ENCODE data around the gene TPH2.

The TPH2 gene

DNA sequence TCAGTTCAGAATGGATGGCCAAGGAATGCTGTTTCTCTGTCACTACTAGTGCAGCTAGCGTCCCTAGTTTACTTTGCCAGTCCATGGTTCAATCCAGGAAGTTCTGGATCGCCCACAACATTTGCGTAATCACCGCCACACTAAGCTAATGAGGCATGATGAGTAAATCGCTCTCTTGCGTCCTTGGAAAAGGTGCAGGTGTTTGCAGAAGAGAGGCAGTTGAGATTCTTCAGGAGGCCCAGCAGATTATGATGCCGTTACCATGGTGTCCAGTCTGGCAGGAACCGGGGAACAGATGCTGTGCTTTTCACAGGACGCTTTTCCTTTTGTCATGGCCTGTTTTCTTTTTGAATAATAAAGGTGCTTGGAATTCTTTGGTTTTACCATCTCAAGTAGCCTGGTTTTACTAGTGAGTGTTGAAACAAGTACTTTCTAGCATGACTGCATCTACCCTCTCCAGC, 9.0 kb downstream of the TPH2 start:
- DNase-seq (ENCODE audit: low read depth) = no peak

DNA sequence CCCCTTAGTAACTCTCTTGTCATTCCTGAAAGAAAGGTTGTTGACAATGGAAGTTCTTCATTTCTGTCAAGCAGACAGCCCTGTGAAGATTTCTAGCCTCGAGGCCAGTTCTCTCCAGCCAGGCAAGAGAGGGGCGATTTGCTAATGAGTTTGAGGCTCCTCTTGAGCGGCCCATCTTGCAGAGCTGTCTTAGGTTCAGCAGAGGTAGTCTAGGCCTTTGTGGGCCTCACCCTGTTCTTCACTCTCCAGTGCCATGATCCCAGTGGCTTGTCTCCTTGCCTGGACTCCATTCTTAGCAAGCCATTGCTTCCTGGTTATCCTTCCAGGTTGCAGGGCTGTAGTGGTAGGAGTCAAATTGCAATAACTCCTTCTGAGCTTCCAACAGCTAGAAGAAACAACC, 9.7 kb downstream of the TPH2 start:
- no peak overlapping the region for H3K4me3 ChIP-seq (ENCODE audit: low read depth, low read length)
- TF ChIP-seq, protein P1, sequence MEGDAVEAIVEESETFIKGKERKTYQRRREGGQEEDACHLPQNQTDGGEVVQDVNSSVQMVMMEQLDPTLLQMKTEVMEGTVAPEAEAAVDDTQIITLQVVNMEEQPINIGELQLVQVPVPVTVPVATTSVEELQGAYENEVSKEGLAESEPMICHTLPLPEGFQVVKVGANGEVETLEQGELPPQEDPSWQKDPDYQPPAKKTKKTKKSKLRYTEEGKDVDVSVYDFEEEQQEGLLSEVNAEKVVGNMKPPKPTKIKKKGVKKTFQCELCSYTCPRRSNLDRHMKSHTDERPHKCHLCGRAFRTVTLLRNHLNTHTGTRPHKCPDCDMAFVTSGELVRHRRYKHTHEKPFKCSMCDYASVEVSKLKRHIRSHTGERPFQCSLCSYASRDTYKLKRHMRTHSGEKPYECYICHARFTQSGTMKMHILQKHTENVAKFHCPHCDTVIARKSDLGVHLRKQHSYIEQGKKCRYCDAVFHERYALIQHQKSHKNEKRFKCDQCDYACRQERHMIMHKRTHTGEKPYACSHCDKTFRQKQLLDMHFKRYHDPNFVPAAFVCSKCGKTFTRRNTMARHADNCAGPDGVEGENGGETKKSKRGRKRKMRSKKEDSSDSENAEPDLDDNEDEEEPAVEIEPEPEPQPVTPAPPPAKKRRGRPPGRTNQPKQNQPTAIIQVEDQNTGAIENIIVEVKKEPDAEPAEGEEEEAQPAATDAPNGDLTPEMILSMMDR (IDR thresholded peaks at IDR 0.05; ENCODE audit: insufficient read depth, low read depth, low read length, missing control alignments) = no peak
- DNase-seq (ENCODE audit: low read depth) = no peak

More for the DNA sequence above, 9.0 kb downstream of the TPH2 start:
- TF ChIP-seq, protein P1 (IDR thresholded peaks at IDR 0.05; ENCODE audit: insufficient read depth, low read depth, low read length, missing control alignments) = no peak
- H3K4me3 ChIP-seq (ENCODE audit: low read depth, low read length) = no peak overlapping the region

DNA sequence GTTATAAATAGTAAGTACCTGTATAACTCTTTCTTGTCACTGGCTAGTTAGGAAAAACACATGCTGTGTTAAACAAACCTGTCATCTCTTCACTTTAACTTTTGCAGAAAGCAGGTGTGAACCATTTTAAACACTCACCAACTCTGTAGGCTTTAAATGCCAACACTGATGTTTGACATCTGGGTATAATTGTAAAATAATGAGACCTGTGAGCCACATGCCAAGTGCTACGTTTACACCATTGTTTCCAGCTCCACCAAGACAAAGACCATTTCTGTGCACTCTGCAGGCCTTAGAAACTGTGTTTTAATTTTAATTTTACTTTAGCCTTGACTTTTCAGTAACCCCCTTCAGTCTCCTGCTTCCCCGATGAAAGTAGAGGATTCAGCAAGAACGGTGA, 11.0 kb downstream of the TPH2 start:
- DNase-seq (ENCODE audit: low read depth) = no peak
- no peak overlapping the region for H3K4me3 ChIP-seq (ENCODE audit: low read depth, low read length)
- TF ChIP-seq, protein P1 (IDR thresholded peaks at IDR 0.05; ENCODE audit: insufficient read depth, low read depth, low read length, missing control alignments) = no peak

DNA sequence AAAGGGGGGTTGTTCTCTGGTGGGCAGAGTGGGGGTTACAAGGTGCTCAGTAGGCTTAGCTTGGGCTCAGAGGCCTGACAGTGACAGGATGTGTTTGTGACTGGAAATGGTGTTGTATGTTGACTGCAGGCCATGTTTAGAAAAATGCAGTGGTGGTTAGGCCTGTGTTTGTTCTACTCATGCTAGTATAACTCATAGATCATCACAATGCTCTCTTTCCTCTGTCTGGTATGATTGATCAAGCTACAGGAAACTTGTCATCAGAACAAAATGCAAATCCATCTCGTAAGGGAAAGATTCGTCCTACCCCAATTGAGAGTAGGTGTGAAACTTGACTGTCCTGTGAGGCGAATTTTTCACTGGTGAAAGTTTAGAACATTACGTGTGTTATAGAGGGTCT, 11.8 kb downstream of the TPH2 start:
- no peak overlapping the region for H3K4me3 ChIP-seq (ENCODE audit: low read depth, low read length)
- no peak for DNase-seq (ENCODE audit: low read depth)
- TF ChIP-seq, protein P1 (IDR thresholded peaks at IDR 0.05; ENCODE audit: insufficient read depth, low read depth, low read length, missing control alignments) = no peak

DNA sequence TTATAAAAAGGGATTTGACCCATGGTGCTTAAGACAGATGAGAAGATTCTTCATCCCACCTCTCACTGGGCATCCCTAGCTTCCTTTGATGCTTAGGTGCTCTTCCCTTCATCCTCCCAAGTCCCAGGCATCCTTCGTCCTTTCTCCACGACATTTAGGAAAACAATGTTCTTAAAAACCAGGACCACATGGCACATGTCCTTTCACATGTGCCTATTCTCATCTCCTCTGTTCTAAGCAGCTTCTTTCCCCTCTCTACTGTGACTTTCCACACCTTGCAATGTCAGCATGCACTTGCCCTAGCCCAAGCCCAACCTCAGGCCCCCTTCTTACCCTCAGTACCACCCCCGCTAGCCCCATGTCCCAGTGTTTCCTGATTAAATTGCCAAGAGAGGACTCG, 12.2 kb downstream of the TPH2 start:
- H3K4me3 ChIP-seq (ENCODE audit: low read depth, low read length) = no peak overlapping the region
- DNase-seq (ENCODE audit: low read depth) = no peak
- TF ChIP-seq, protein P1 (IDR thresholded peaks at IDR 0.05; ENCODE audit: insufficient read depth, low read depth, low read length, missing control alignments) = no peak

DNA sequence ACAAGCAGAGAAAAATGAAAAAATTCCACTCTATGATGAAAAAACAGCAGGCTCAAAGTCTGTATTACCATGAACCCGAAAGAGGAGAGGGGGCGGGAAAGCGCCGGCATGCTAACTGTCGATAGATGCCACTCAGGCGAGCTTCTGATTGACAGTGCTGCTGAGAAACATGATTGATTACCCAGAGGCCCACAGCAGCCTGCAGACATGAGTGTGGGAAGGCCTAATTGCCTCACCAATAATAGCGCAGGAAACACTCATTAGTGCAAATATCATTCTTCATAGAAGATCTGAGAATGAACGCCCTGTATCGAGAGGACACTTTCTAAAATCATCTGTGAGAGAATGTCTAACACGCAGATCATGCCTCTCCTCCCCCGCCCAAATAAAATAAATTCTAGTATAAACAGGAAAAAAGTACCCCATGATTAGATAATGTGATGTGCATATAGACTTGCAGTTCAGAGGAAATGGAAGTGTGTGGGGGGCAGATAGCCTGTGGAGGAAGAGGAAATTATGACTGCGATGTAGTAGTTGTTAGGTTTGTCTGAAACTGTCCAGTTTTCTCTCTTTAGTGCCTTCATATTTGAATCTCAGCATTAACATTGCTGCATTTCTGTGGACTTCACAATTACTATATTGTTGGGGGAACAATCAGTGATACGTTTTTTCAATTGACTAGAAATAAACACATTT, 15.6 kb downstream of the TPH2 start:
- DNase-seq (ENCODE audit: low read depth) = no peak
- no peak overlapping the region for H3K4me3 ChIP-seq (ENCODE audit: low read depth, low read length)
- TF ChIP-seq, protein P1 (IDR thresholded peaks at IDR 0.05; ENCODE audit: insufficient read depth, low read depth, low read length, missing control alignments) = no peak

DNA sequence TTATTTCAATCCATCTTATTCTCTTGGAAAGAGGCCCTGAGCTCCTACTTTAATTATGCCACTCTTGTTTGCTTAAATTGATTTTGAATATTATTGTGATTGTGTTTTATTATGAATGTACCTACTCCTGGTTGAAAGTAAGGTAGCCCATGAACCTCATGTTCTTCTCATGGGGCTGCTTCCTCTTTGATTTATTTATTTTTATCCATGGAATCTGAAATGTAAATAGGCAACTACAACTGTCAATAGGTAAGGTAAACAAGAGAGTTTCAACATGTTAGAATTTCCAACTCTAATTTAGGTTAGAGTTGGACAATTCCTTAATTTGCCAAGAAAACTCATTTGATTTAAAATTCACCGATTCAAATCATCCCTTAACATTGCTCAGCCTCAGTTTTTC, 16.2 kb downstream of the TPH2 start:
- no peak overlapping the region for H3K4me3 ChIP-seq (ENCODE audit: low read depth, low read length)
- TF ChIP-seq, protein P1 (IDR thresholded peaks at IDR 0.05; ENCODE audit: insufficient read depth, low read depth, low read length, missing control alignments) = no peak
- DNase-seq (ENCODE audit: low read depth) = no peak

Data from GM12865 (cell line).